ENCODE data around the gene RAB43.

The RAB43 gene

GRCh38 chr3:129038121-129038855, 83.3 kb downstream of the RAB43 start:
- DNase-seq (ENCODE audit: low read depth in 2 of 2): no peak

Measured in stimulated activated CD4-positive, alpha-beta T cell treated with anti-CD3 and anti-CD28 coated beads, Interleukin-1b, Interleukin-23, amount 100 ng/mL, for 4 hours (primary cell).